HG03045 (cell line): Measurements from ENCODE around the gene SUSD5.
"Not testable (repeated sequence)": the region's sequence is repeated elsewhere in the genome, so short reads cannot be mapped to it uniquely, and the experiment has no call there.

Experiments
- ATAC-seq: cut with Tn5 transposase; IDR thresholded peaks from one replicate; pipeline ENCODE4 v1.9.1; 2021; ENCODE audit warnings: mild to moderate bottlenecking, moderate library complexity; ENCODE audit not compliant: unreplicated experiment

SUSD5 gene

GRCh38 chr3:33117461-33117860, 101.1 kb downstream of the SUSD5 start:
- ATAC-seq, result no peak

- ATAC-seq, result no peak
Measured at GRCh38 chr3:33115024-33115768, 103.4 kb downstream of the SUSD5 start.

GRCh38 chr3:33114622-33115023, 104.0 kb downstream of the SUSD5 start:
- no peak for ATAC-seq

GRCh38 chr3:33113772-33114621, 104.6 kb downstream of the SUSD5 start, which contains the start of gene CRTAP:
Gene CRTAP, plus strand, starts transcription at chr3:33114014. Its CDS starts 64 bp downstream, at chr3:33114078.
- peak; percentile 84 for ATAC-seq

- ATAC-seq, result peak; percentile 29
Measured at GRCh38 chr3:33111581-33111980, 107.0 kb downstream of the SUSD5 start.

- ATAC-seq, result not testable (repeated sequence)
Measured at GRCh38 chr3:33106854-33107253, 111.8 kb downstream of the SUSD5 start.

GRCh38 chr3:33105341-33105948, 113.2 kb downstream of the SUSD5 start:
- ATAC-seq, result no peak

DNA sequence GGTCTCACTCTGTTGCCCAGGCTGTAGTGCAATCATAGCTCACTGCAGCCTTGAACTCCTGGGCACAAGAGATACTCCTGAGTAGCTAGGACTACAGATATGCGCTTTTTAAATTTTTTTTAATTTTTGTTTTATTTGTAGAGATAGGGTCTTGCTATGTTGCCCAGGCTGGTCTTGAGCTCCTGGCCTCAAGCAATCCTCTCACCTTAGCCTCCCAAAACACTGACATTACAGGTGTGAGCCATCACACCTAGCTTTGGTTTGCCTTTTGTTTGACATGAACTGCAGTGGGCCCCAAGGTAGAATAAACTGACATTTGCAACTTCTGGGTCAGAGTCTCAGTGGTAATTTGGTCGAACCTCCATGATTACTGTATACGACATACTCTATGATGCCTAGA, 113.8 kb downstream of the SUSD5 start:
- ATAC-seq, result no peak

DNA sequence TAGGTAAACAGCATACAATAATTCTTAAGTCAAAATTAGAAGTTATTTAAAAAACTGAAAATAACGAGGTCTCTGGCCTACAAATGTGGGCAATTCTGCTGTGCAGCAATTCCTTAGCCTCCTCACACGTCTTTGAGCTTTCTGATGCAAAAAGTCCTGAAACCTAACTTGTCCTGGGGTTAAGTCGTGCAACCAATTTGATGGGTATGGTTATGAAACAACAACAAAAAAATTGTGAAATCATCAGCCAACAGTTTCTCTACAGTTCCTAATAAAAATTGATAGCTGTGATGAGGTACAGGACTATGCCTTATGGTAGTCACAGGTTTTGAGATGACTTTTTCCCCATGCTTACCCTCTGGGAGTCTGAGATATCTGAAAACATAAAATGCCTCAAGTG, 115.1 kb downstream of the SUSD5 start:
- no peak for ATAC-seq

- ATAC-seq, result no peak
Measured at GRCh38 chr3:33103034-33103433, 115.6 kb downstream of the SUSD5 start.

DNA sequence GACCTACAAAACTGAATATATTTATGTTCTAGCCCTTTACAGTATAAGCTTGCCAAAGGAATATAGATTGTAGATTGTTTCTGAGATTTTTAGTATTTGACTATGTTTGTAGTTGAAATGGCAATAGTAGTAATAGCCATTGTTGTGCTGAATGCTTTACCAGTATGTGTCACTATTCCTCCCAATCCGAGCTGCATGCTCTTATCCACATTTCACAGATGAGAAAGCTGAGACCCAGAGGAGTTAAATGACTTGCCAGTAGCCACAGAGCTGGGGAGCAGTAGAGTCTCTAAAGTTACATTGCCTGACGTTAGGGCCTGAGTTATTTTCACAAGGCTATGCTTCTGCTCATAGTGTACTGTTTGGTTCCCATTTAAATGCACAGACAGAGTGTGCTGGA, 118.4 kb downstream of the SUSD5 start:
- ATAC-seq, result no peak
